Tibial nerve (tissue), 4 donors: ENCODE results near the gene NOS1AP. TPM values are rescaled to one million over a fixed set of nuclear protein-coding genes. Genes with fewer than 3 reads are reported as not detected.

ENCODE experiments used
- DNase-seq, 2 donors: peaks; one replicate each; pipeline ENCODE4 v3.0.0-alpha.2; 2019; ENCODE audit warnings: low spot score in 2 of 2
- H3K27ac ChIP-seq, 4 donors: fragments of 200-600 bp; sonication (generic) in 3 of 4; one replicate each; pipeline ENCODE4 v1.5.1; 2017 to 2019; ENCODE audit warnings: mild to moderate bottlenecking in 1 of 4
- H3K27me3 ChIP-seq, 2 donors: fragments of 200-600 bp; sonication (generic) in 1 of 2; one replicate each; pipeline versions ENCODE4 v1.5.1 to v1.6.0; 2017 to 2019
- H3K36me3 ChIP-seq, 3 donors: fragments of 200-600 bp; sonication (generic); one replicate each; pipeline ENCODE4 v1.5.1; 2018 to 2019
- H3K4me1 ChIP-seq, 4 donors: fragments of 200-600 bp; sonication (generic) in 3 of 4; one replicate each; pipeline ENCODE4 v1.5.1; 2017 to 2019
- H3K4me3 ChIP-seq, 4 donors: fragments of 200-600 bp; sonication (generic) in 3 of 4; one replicate each; pipeline ENCODE4 v1.5.1; 2017 to 2019; ENCODE audit warnings: mild to moderate bottlenecking in 1 of 4, moderate library complexity in 1 of 4
- H3K9me3 ChIP-seq, 4 donors: fragments of 200-600 bp; sonication (generic) in 3 of 4; one replicate each; pipeline ENCODE4 v1.5.1; 2017 to 2019
- CTCF ChIP-seq, 5 experiments: fragments of 200-600 bp in 3 of 5; fragments of 450-650 bp in 2 of 5; sonication (generic) in 3 of 5; IDR thresholded peaks; one replicate each; pipeline ENCODE4 v1.5.1; 2016 to 2019; ENCODE audit warnings: antibody characterized with exemption in 5 of 5, mild to moderate bottlenecking in 3 of 5, moderate library complexity in 2 of 5
- EP300 ChIP-seq, 2 donors: sonication (generic); formaldehyde crosslinking; IDR thresholded peaks; one replicate each; pipeline ENCODE4 v1.6.1; 2017; ENCODE audit warnings: antibody characterized with exemption in 2 of 2, mild to moderate bottlenecking in 1 of 2
- POLR2A ChIP-seq, 2 donors: fragments of 450-650 bp; IDR thresholded peaks; one replicate each; pipeline ENCODE4 v1.6.1; 2017; ENCODE audit warnings: antibody characterized with exemption in 2 of 2, mild to moderate bottlenecking in 2 of 2, moderate library complexity in 2 of 2
- WGBS, 2 donors: methylation state at CpG; one replicate each; pipeline ENCODE4 v1.1.5; 2018; 5-methylcytosine and 5-hydroxymethylcytosine counted together
- total RNA-seq, 4 donors: library from RNA; depleted of rRNA; stranded (reverse); fragments of >200 nt; gene quantifications; one replicate each; pipeline ENCODE4 v1.1.0, GENCODE V29; 2016

Gene NOS1AP
- total RNA-seq, 4 donors from 2014 or later, result 2.7 to 11.2 (median 5.3) TPM

GRCh38 chr1:162385280-162385623 is 315.8 kb downstream of the NOS1AP start:
- no peak overlapping the region for H3K4me3 ChIP-seq
- peaks cover 0 to 22% (median 0%) of the 10 kb centered on the region in 4 donors for H3K4me1 ChIP-seq
- DNase-seq, result no peak
- no peaks in the 10 kb centered on the region for H3K27me3 ChIP-seq
- TF ChIP-seq POLR2A (IDR thresholded peaks at IDR 0.05) (no peak), EP300 (IDR thresholded peaks at IDR 0.05) (no peak), CTCF (IDR thresholded peaks at IDR 0.05) (no peak)
- peaks cover 0 to 27% (median 0%) of the 10 kb centered on the region in 3 donors for H3K36me3 ChIP-seq
- H3K27ac ChIP-seq, result no peak overlapping the region
- no peaks in the 10 kb centered on the region for H3K9me3 ChIP-seq
- whole genome bisulfite sequencing, 2 donors, result 81 to 88% methylated on average over 3 of the region's 3 CpGs

GRCh38 chr1:162385702-162386101 is 316.2 kb downstream of the NOS1AP start:
- DNase-seq, result no peak
- Histone ChIP-seq H3K36me3 (peaks cover 0 to 27% (median 0%) of the 10 kb centered on the region in 3 donors), H3K4me3 (no peak overlapping the region), H3K9me3 (no peaks in the 10 kb centered on the region), H3K27ac (no peak overlapping the region), H3K27me3 (no peaks in the 10 kb centered on the region), H3K4me1 (peaks cover 0 to 22% (median 0%) of the 10 kb centered on the region in 4 donors)
- 100% methylated on average over 3 of the region's 3 CpGs; no CpG with 5 or more reads in 1 of the 2 donors for WGBS, 2 donors
- no peak for TF ChIP-seq CTCF (IDR thresholded peaks at IDR 0.05)
- no peak for TF ChIP-seq EP300 (IDR thresholded peaks at IDR 0.05)
- no peak for TF ChIP-seq POLR2A (IDR thresholded peaks at IDR 0.05)

GRCh38 chr1:162386292-162387225 is 317.1 kb downstream of the NOS1AP start:
- no peak overlapping the region for H3K4me3 ChIP-seq
- no peaks in the 10 kb centered on the region for H3K9me3 ChIP-seq
- peaks cover 0 to 27% (median 0%) of the 10 kb centered on the region in 3 donors for H3K36me3 ChIP-seq
- DNase-seq, result no peak
- TF ChIP-seq EP300 (IDR thresholded peaks at IDR 0.05) (no peak), POLR2A (IDR thresholded peaks at IDR 0.05) (no peak), CTCF (IDR thresholded peaks at IDR 0.05) (no peak)
- 81 to 88% methylated on average over 8 of the region's 8 CpGs for WGBS, 2 donors
- H3K4me1 ChIP-seq, result peaks cover 0 to 24% (median 0%) of the 10 kb centered on the region in 4 donors
- no peak overlapping the region for H3K27ac ChIP-seq
- H3K27me3 ChIP-seq, result no peaks in the 10 kb centered on the region

- DNase-seq, result no peak
- H3K27me3 ChIP-seq, result no peaks in the 10 kb centered on the region
- TF ChIP-seq POLR2A (IDR thresholded peaks at IDR 0.05) (no peak), EP300 (IDR thresholded peaks at IDR 0.05) (no peak), CTCF (IDR thresholded peaks at IDR 0.05) (no peak)
- 49 to 59% methylated on average over 20 of the region's 20 CpGs for WGBS, 2 donors
- H3K27ac ChIP-seq, result no peak overlapping the region
- peaks cover 0 to 20% (median 0%) of the 10 kb centered on the region in 3 donors for H3K36me3 ChIP-seq
- peaks cover 0 to 28% (median 0%) of the 10 kb centered on the region in 4 donors for H3K4me1 ChIP-seq
- no peaks in the 10 kb centered on the region for H3K9me3 ChIP-seq
- peak overlapping the region in 1 of 4 donors; percentile 2 for H3K4me3 ChIP-seq
Measured at GRCh38 chr1:162387226-162388082, 318.0 kb downstream of the NOS1AP start.
